ENCODE measurements around the gene EBF3. TPM values are rescaled to one million over a fixed set of nuclear protein-coding genes. Genes with fewer than 3 reads are reported as not detected.

Gene EBF3
- total and polyA plus RNA-seq, 9 of the 15 experiments (the other 6 are each of a cell fraction or from before 2014, with no cell fraction given): not detected

GRCh38 chr10:129918836-129919235 lies 45.2 kb downstream of the EBF3 start:
- in situ Hi-C loops (cut with MboI): no loop called here
- ChIA-PET POLR2A (no interaction called here), CTCF (ENCODE audit: low intra/inter-chr PET ratio) (no interaction called here)
- no peaks in the 10 kb centered on the region for H3K9me1 ChIP-seq (ENCODE audit: control insufficient read depth, insufficient read depth, low read length)
- H3K27me3 ChIP-seq (ENCODE audit: control insufficient read depth in 2 of 2, insufficient read depth in 2 of 2, low read length in 2 of 2): peaks cover 0 to 42% of the 10 kb centered on the region in 2 experiments; a peak in 3 of 5 replicates
- TF ChIP-seq, protein P1, sequence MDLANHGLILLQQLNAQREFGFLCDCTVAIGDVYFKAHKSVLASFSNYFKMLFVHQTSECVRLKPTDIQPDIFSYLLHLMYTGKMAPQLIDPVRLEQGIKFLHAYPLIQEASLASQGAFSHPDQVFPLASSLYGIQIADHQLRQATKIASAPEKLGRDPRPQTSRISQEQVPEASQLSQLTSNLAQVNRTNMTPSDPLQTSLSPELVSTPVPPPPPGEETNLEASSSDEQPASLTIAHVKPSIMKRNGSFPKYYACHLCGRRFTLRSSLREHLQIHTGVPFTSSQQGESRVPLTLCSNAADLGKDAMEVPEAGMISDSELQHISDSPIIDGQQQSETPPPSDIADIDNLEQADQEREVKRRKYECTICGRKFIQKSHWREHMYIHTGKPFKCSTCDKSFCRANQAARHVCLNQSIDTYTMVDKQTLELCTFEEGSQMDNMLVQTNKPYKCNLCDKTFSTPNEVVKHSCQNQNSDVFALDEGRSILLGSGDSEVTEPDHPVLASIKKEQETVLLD (IDR thresholded peaks at IDR 0.05): no peak
- TF ChIP-seq ADNP (tag; IDR thresholded peaks at IDR 0.05) (no peak), FUS (optimal IDR thresholded peaks at IDR 0.05; ENCODE audit: low read depth, low read length) (no peak), ZMIZ1 (IDR thresholded peaks at IDR 0.05; ENCODE audit: low read depth in 2 of 2, low read length in 2 of 2) (no peak), NCOA2 (IDR thresholded peaks at IDR 0.05; ENCODE audit: partially characterized antibody in 2 of 2) (no peak), SMARCE1 (IDR thresholded peaks at IDR 0.05) (no peak), U2AF1 (optimal IDR thresholded peaks at IDR 0.05; ENCODE audit: low read depth, low read length) (no peak), NR2F6 (CRISPR knock-in tag; IDR thresholded peaks at IDR 0.05) (no peak), ZNF668 (CRISPR knock-in tag; IDR thresholded peaks at IDR 0.05) (no peak), TAL1 (IDR thresholded peaks at IDR 0.05) (no peak), ZNF444 (CRISPR knock-in tag; IDR thresholded peaks at IDR 0.05) (no peak), CCNT2 (IDR thresholded peaks at IDR 0.05; ENCODE audit: borderline replicate concordance, extremely low read depth, insufficient read length, low read depth, low read length) (no peak), MYC (IDR thresholded peaks at IDR 0.05; ENCODE audit: low read depth, low read length) (no peak), MYC (CRISPR knock-in tag; IDR thresholded peaks at IDR 0.05; ENCODE audit: borderline replicate concordance, low read depth) (no peak), HCFC1 (IDR thresholded peaks at IDR 0.05; ENCODE audit: low read depth, low read length) (no peak), ATF1 (CRISPR knock-in tag; IDR thresholded peaks at IDR 0.05) (no peak), ATF1 (tag; IDR thresholded peaks at IDR 0.05) (no peak)
- TF ChIP-seq, protein P2, sequence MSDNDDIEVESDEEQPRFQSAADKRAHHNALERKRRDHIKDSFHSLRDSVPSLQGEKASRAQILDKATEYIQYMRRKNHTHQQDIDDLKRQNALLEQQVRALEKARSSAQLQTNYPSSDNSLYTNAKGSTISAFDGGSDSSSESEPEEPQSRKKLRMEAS (CRISPR knock-in tag; IDR thresholded peaks at IDR 0.05): no peak
- TF ChIP-seq, protein P3, sequence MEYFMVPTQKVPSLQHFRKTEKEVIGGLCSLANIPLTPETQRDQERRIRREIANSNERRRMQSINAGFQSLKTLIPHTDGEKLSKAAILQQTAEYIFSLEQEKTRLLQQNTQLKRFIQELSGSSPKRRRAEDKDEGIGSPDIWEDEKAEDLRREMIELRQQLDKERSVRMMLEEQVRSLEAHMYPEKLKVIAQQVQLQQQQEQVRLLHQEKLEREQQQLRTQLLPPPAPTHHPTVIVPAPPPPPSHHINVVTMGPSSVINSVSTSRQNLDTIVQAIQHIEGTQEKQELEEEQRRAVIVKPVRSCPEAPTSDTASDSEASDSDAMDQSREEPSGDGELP (CRISPR knock-in tag; IDR thresholded peaks at IDR 0.05; ENCODE audit: borderline replicate concordance): no peak
- FAIRE-seq: no peak
- H4K20me1 ChIP-seq (replicated peaks; ENCODE audit: control insufficient read depth, insufficient read depth, low read length): no peaks in the 10 kb centered on the region
- intact Hi-C loops (cut with micrococcal nuclease): no loop called here
- no peak for ATAC-seq
- H2AFZ ChIP-seq (ENCODE audit: low read depth, low read length): no peak overlapping the region
- H3K4me2 ChIP-seq (ENCODE audit: insufficient read depth, low read length): no peak overlapping the region
- whole genome bisulfite sequencing (ENCODE audit: insufficient coverage, low coverage, missing lambda C conversion rate): 0% methylated on average over 2 of the region's 8 CpGs
- no peak overlapping the region for H3K27ac ChIP-seq (ENCODE audit: extremely low read depth, low read depth, low read length)
- no peak overlapping the region for H3K9ac ChIP-seq (ENCODE audit: insufficient read depth in 1 of 2, low read depth in 2 of 2, low read length in 2 of 2)
- H3K36me3 ChIP-seq (ENCODE audit: control insufficient read depth, insufficient read depth, low read length): no peaks in the 10 kb centered on the region
- no peaks in the 10 kb centered on the region for H3K9me3 ChIP-seq (replicated peaks; ENCODE audit: control insufficient read depth, insufficient read depth, low read depth, low read length)
- DNase-seq (ENCODE audit: extremely low read depth in 1 of 4, low spot score in 3 of 4): no peak
- H3K4me3 ChIP-seq: no peak overlapping the region
- no peaks in the 10 kb centered on the region for H3K4me1 ChIP-seq (replicated peaks in 1 of 2; ENCODE audit: control insufficient read depth in 2 of 2, insufficient read depth in 2 of 2, low read length in 2 of 2)
- H3K79me2 ChIP-seq (ENCODE audit: control insufficient read depth, insufficient read depth, low read length): no peaks in the 10 kb centered on the region
- no TSS peak for BruUV-seq (replicated peaks)
